Stimulated activated CD4-positive, alpha-beta T cell treated with anti-CD3 and anti-CD28 coated beads, Interleukin-12 subunit alpha, Interleukin-12 subunit beta, amount 100 ng/mL, for 48 hours (primary cell): ENCODE data around the gene CDK19.
"Not testable (repeated sequence)": the region's sequence is repeated elsewhere in the genome, so short reads cannot be mapped to it uniquely, and the experiment has no call there.

Source experiments
- DNase-seq, 3 donors: peaks; one replicate each; pipeline ENCODE4 v3.0.0-alpha.2; 2020; ENCODE audit warnings: low read depth in 2 of 3, low spot score in 1 of 3

The CDK19 gene

DNA sequence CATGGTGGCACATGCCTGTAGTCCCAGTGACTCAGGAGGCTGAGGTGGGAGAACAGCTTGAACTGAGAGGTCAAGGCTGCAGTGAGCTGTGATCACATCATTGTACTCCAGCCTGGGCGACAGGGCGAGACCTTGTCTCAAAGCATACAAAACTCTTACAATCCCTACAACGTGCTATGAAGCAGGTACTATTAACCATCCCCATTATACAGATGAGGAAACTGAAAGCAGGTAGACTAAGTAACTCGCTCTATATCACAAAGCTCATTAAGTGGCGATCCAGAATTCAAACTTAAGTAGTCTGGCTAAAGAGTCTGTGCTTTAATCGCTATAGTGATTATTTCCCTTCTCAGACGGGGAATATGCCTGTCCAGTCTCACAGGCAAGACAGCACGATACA, 54.7 kb downstream of the CDK19 start:
- DNase-seq: no peak

DNA sequence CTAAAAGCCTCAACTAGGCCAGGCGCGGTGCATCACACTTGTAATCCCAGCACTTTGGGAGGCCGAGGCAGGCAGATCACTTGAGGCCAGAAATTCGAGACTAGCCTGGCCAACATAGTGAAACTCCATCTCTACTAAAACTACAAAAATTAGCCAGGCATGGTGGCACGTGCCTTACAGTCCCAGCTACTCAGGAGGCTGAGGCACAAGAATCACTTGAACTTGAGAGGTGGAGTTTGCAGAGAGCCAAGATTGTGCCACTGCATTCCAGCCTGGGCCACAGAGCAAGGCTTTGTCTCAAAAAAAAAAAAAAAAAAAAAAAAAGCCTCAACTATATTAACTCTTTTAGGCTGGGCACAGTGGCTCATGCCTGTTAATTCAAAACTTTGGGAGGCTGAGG, 55.2 kb downstream of the CDK19 start:
- not testable (repeated sequence) for DNase-seq

DNA sequence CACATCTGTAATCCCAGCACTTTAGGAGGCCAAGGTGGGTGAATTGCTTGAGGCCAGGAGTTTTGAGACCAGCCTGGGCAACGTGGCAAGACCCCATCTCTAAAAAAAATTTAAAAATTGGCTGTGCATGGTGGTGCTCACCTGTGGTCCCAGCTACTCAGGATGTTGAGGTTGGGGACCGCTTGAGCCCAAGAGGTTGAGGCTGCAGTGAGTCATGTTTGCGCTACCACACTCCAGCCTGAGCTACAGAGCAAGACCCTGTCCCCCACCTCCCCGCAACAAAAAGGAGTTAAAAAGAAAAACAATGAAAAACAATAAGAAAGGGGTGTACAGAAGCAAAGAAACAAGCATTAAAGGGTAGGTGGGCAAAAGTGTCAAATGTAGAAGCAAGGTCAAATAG, 57.3 kb downstream of the CDK19 start:
- no peak for DNase-seq

DNA sequence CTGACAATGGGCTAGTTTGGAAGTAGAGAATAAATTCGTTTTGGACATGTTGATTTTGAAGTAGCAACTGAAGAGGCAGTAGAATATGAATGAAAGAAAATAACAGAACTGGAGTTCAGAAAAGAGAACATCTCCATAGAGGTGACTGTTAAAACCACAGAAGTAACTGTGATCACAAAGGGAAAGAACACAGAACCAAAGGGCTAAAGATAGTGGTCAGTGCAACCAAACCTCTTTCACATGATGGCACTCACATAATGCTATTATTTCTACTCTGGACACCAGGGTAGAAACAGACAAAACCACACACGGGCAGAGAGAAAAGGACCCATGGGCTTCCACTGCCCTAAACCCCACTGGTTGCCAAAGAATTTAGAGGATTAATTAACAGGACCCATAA, 58.5 kb downstream of the CDK19 start:
- no peak for DNase-seq

- no peak for DNase-seq
Measured at GRCh38 chr6:110755411-110755834, 59.8 kb downstream of the CDK19 start.

GRCh38 chr6:110753936-110754668, 61.2 kb downstream of the CDK19 start:
- DNase-seq: not testable (repeated sequence)

DNA sequence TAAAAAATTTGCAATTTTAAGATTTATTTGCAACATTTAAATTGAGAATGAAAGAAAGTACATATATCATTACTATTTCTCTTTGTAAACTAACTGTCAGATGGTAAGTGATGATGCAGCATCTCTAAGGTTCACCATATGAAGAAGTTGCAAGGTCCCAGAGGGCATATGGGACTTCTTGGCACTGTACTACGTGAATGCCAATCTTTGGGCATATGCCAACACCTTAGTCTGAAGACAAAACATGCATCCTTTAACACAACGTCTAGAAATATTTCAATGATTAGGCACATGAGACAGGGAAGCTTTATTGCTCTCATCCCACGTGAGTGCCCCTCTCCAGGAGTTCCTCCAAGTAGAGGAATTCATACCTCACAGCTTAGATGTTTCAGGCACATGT, 66.8 kb downstream of the CDK19 start:
- DNase-seq: no peak

GRCh38 chr6:110746680-110747079, 68.6 kb downstream of the CDK19 start:
- DNase-seq: no peak

GRCh38 chr6:110744991-110745390, 70.3 kb downstream of the CDK19 start:
- no peak for DNase-seq

DNA sequence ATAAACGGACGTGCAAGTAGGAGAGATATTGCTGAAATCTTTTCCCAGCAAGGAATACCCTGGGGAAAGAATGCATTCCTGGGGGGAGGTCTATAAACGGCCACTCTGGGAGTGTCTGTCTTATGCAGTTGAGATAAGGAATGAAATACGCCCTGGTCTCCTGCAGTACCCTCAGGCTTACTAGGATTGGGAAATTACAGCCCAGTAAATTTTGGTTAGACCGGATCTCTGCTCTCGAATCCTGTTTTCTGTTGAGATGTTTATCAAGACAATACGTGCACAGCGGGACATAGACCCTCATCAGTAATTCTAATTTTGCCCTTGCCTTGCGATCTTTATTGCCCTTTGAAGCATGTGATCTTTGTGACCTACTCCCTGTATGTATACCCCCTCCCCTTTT, 72.7 kb downstream of the CDK19 start:
- DNase-seq: not testable (repeated sequence)

DNA sequence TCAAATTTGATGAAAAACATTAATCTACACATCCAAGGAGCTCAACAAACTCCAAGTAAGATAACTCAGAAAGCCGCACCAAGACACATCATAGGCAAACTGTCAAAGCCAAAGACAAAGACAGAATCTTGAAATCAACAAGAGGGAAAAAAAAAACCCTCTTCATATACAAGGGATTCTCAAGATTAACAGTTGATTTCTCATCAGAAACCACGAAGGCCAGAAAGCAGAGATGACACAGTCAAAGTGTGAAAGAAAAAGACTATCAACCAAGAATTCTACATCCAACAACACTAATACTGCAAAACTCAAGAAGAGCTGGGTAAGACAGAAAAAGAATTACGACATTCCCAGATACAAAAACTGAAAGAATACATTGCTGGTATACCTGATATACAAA, 73.8 kb downstream of the CDK19 start:
- DNase-seq: no peak

GRCh38 chr6:110738899-110739365, 76.3 kb downstream of the CDK19 start:
- no peak for DNase-seq

DNA sequence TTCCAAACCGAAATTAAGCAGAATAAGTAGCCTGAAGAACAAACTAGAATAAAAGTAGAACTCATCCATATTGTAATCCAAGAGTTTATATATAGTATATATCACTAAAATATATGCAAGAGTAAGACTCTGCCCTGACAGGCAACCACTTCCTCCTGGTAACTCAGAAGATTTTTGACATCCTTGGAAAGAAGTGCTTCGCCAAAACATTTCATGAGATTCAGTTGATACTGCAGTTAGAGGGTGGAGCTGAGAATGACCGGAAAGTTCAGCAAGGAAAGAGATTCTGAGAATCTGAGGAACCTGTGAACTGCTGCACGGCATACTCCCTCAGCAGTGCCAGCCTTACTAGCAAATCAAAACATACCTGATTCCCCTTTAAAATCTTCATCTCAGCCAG, 79.6 kb downstream of the CDK19 start:
- no peak for DNase-seq

DNA sequence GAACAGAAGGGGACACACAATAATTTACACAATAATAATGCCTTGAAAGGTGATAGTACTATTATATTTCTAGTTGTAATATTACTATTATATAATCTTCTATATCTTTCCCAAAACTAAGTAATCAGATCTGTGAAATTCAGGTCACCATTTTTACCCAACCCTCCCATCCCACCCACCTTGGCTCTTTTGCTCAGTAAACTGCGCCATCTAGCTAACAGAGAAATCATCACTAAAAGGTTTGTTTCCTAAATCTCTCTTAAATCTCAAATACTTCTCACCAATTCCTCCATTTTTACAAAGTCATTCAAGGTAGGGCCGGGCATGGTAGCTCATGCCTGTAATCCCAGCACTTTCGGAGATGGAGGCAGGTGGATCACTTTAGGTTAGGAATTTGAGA, 83.4 kb downstream of the CDK19 start:
- no peak for DNase-seq

- no peak for DNase-seq
Measured at GRCh38 chr6:110731196-110731595, 84.1 kb downstream of the CDK19 start.

DNA sequence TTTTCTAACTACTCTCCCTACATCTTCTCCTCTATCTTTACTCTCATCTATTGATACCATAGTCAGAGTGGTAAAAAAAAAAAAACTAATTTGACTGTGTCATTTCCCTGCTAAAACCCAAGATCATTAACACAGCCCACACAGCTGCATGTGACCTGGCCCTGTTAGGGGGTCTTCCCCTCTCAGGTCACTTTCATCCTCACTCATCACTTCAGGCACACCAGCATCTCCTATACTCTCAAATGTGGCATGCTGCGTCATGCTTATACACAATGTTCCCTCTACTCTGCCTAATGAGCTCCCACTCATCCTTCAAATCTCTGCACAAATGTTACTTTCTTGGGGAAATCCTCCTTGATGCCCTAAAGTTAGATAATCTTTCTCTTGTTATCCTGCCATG, 86.8 kb downstream of the CDK19 start:
- no peak for DNase-seq

GRCh38 chr6:110723017-110723416, 92.3 kb downstream of the CDK19 start:
- DNase-seq: no peak

GRCh38 chr6:110720066-110720465, 95.2 kb downstream of the CDK19 start:
- DNase-seq: no peak

DNA sequence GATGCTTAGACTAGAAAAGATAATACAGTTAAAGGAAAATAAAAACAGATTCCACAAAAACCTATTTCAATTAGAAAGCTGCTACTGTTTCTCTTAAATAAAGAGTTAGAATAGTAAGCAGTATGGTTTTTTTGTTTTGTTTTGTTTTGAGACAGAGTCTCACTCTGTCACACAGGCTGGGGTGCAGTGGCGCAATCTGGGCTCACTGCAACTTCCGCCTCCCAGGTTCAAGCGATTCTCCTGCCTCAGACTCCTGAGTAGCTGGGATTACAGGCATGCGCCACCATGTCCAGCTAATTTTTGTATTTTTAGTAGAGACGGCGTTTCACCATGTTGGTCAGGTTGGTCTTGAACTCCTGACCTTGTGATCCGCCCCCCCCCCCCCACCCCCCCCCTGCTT, 95.7 kb downstream of the CDK19 start:
- not testable (repeated sequence) for DNase-seq

DNA sequence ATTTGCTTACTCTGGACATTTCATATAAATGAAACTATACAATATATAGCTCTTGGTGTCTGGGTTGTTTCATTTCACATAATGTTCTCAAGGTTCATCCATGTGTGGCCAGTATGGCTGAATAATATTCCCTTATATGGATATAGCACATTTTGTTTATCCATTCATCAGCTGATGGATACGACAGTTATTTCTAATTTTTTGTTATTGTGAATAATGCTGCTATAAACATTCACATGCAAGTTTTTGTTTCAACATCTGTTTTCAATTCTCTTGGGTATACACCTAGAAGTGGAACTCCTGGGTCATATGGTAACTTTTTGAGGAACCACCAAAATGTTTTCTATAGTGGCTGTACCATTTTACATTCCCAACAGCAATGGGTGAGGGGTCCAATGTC, 101.1 kb downstream of the CDK19 start:
- DNase-seq: no peak

DNA sequence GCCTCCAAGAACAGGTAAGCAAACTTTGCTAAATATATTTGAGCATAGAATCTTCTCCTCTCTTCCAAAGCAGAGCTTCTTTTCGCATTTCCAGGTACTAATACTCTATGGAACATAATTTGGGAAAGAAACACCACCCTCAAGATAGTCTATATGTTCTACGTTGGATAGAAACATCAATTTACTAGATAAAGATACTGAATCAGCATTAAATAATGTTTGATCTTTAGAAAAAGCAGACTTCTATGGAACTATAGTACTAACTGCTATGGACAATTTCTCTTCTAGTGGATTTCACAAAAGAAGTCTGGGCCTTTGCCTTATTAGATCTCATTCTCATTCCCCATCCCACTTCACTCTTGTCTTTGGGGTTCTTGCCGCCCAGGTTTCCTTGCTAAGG, 103.0 kb downstream of the CDK19 start:
- no peak for DNase-seq

DNA sequence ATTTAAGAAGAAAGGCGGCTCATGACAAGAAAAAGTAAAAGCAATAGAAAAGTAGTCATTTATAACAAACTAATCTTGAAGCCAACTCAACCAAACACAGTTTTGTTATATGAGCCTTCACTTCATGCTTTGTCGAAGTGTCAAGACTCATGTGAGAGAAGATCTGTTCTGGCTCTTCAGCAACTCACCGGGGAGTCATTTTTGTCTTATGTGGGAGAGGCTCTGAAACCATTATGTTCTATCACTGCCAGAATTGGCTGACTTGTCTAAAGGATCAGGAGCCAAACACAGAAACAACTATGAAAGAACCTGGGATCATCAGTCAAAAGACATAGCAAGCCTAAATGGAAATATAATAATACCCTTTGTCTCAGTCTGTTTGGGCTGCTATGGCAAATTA, 105.2 kb downstream of the CDK19 start:
- DNase-seq: no peak

GRCh38 chr6:110708295-110708950, 106.8 kb downstream of the CDK19 start:
- DNase-seq: no peak
